Fibroblast of the aortic adventitia (primary cell): ENCODE results near the gene C2CD5. TPM values are rescaled to one million over a fixed set of nuclear protein-coding genes. Genes with fewer than 3 reads are reported as not detected.

Experiments
- DNase-seq: peaks from one replicate; pipeline ENCODE4 v3.0.0-alpha.2; 2010; ENCODE audit warnings: low read depth
- H3K4me3 ChIP-seq: 2 replicates; pipeline ENCODE4 v1.5.1; 2011; ENCODE audit warnings: low read depth, mild to moderate bottlenecking, control low read depth, low read length, moderate library complexity
- total RNA-seq: library from RNA; depleted of rRNA; stranded (reverse); fragments of >200 nt; gene quantifications from 2 replicates; pipeline ENCODE4 v1.2.3, GENCODE V29; 2012; ENCODE audit warnings: low replicate concordance
- TF ChIP-seq, protein P1 (sequence below): IDR thresholded peaks from 2 replicates; pipeline ENCODE4 v1.5.1; 2011; ENCODE audit warnings: mild to moderate bottlenecking, low read length, control low read depth, inconsistent platforms; ENCODE audit not compliant: insufficient read depth

The C2CD5 gene
- total RNA-seq, 1 donor: 31.2 TPM

DNA sequence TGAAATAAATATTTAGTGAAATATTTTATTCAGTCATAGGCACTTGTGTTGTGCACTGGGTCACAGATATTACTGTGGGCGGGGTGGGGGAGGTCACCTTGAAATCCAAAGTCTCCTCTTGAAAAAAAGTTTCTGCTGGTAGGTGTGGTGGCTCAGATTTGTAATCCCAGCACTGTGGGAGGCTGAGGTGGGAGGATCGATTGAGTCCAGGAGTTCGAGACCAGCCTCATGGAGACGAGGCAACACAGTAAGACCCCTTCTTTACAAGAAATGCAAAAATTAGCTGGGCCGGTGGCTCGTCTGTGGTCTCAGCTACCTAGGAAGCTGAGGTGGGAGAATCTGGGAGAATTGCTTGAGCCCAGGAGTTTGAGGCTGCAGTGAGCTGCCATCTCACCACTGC lies 913 bp upstream of the C2CD5 start:
- no peak overlapping the region for H3K4me3 ChIP-seq
- TF ChIP-seq, protein P1, sequence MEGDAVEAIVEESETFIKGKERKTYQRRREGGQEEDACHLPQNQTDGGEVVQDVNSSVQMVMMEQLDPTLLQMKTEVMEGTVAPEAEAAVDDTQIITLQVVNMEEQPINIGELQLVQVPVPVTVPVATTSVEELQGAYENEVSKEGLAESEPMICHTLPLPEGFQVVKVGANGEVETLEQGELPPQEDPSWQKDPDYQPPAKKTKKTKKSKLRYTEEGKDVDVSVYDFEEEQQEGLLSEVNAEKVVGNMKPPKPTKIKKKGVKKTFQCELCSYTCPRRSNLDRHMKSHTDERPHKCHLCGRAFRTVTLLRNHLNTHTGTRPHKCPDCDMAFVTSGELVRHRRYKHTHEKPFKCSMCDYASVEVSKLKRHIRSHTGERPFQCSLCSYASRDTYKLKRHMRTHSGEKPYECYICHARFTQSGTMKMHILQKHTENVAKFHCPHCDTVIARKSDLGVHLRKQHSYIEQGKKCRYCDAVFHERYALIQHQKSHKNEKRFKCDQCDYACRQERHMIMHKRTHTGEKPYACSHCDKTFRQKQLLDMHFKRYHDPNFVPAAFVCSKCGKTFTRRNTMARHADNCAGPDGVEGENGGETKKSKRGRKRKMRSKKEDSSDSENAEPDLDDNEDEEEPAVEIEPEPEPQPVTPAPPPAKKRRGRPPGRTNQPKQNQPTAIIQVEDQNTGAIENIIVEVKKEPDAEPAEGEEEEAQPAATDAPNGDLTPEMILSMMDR: no peak
- no peak for DNase-seq

DNA sequence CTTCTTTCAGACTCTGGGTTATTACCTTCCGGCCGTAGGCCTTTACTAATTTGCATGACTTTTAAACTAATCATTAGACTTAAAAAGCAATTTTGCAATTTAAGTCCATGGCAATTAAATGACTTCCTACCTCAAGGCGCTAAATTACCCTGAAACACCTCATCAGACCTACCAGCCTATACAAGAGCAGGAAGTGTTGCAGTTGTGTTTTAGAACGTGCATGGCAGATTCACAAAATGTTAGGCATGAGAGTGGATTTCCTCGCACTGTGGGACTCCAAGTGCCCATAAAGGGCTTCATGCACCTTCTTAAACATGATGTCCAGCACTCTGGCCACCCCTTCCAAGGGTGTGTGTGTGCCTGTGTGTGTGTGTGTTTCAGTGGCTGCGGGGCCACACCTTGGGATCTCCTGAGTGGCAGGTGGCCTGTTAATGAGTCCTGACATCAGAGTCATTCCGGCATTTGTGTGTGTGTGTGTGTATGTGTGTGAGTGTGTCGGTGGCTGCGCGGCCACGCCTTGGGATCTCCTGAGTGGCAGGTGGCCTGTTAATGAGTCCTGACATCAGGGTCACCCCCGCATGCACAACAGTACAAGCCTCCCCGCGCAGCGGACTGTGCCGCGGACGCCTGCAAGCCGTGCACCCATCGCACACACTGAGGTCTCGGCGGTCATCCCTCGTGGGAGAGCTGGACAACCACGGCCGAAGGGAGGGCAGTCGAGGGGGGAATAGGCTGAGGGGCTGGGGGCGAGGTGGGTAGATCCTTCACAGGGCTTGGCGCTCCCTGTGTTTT lies 900 bp downstream of the C2CD5 start:
- DNase-seq: peak; percentile 20
- TF ChIP-seq, protein P1: no peak
- peak overlapping the region; percentile 95 for H3K4me3 ChIP-seq

DNA sequence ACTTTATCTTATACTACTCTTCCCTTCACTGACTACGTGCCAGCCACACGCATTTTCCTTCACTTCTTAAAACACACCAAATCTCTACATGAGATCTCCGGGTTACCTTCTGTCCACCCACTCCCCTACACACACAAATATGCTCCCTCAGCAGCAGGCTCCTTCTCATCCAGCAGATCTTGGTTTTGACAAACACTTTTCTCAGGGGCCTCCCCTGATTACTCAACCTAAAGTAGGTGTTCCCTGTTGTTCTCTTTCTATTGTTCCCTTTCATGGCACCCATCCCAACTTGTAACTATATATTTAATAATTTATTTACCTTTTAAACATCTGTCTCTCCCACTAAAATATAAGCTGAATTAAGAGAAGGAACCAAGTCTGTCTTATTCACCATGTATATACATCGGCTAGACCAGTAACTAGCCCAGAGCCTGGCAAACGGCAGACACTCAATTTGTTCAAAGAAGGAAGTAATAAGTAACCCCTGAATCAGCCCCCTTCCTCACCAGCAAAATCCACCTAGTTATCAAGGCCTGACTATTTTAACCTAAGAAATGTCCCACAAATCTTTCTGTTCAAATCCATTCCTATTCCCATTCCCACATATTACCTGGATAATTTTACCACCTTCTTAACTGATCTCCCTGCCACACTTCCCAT lies 2.7 kb downstream of the C2CD5 start:
- no peak overlapping the region for H3K4me3 ChIP-seq
- TF ChIP-seq, protein P1: no peak
- peak; percentile 11 for DNase-seq

DNA sequence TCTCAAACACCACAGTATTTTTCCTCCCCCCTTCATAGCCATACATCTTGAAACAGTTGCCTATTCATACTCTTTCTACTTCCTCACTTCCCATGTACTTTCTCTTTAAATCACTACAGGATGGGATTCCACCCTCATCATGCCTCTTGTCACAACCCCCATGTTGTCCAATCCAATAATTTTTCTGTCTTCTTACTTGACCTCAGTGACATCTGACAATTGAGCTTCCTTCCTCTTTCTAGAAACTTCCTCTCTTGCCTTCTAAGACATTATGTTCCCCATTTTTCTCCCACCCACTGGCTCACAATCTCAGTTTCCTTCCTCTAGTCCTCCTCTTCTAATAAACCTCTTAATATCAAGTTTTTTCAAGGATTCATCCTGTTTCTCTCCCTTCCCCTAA lies 5.3 kb downstream of the C2CD5 start:
- no peak for DNase-seq
- TF ChIP-seq, protein P1: no peak
- H3K4me3 ChIP-seq: no peak overlapping the region

DNA sequence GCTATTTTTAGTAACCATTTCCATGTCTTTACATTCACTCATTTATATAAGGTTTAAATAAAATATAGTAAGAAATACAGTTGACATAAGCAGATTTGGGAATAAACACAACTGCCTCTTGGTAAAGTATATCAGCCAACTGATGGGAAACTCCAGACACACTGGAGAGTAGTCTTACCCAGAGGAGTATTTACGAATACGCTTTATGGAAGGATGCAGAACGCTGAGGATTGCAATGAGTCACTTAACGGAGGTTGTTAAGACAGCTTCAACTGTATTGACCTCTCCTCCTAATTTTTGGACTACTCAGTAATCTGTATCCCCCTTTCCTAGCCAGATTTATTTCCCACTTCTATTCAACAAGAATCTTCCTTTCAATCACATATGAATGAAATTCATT lies 6.0 kb downstream of the C2CD5 start:
- TF ChIP-seq, protein P1: no peak
- DNase-seq: no peak
- H3K4me3 ChIP-seq: no peak overlapping the region

DNA sequence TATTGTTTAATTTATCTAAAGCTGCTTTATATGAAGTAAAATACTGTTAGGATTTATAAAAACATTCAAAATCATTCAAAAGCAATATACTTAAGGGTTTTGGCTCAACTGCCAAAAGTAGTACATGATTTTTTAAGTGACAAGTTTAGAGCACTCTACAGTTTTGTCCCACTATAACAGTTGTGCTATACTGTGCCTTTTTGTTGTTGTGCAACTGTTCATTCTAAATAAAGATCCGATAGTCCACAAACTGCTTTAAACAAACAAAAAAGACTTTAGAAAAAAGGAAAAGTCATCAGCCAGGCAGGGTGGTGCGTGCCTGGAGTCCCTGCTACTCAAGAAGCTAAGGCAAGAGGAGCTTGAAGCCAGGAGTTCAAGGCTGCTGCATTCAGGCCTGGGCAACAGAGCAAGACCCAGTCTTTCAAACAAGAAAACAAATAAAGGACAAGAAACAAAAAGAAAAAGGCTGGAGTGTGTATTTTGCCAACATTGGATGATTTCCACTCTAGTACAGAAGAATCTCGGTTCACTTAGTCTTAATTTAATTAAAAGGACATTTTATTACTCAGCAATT lies 7.3 kb downstream of the C2CD5 start:
- H3K4me3 ChIP-seq: no peak overlapping the region
- TF ChIP-seq, protein P1: no peak
- no peak for DNase-seq
